GM12878 (cell line): ENCODE data around the gene PRM1. TPM values are rescaled to one million over a fixed set of nuclear protein-coding genes. Genes with fewer than 3 reads are reported as not detected.

ENCODE experiments used
- ETV6 ChIP-seq, 2 experiments: fragments of 450-650 bp in 1 of 2; IDR thresholded peaks in 1 of 2; conservative IDR thresholded peaks in 1 of 2; 2 replicates each; pipeline ENCODE4 v1.6.1; 2014; ENCODE audit warnings: antibody characterized with exemption in 1 of 2, borderline replicate concordance in 1 of 2, low read depth in 1 of 2, mild to moderate bottlenecking in 1 of 2, moderate library complexity in 1 of 2
- FOXK2 ChIP-seq: fragments of 450-650 bp; IDR thresholded peaks from 2 replicates; pipeline ENCODE4 v1.6.1; 2017; ENCODE audit warnings: mild to moderate bottlenecking, moderate library complexity
- GABPA ChIP-seq: IDR thresholded peaks from 2 replicates; pipeline ENCODE4 v1.6.1; 2014; ENCODE audit warnings: antibody characterized with exemption, low read depth, mild to moderate bottlenecking, inconsistent platforms
- IKZF1 ChIP-seq: fragments of 450-650 bp; conservative IDR thresholded peaks from 2 replicates; pipeline ENCODE4 v1.6.1; 2017; ENCODE audit warnings: antibody characterized with exemption, mild to moderate bottlenecking
- KLF5 ChIP-seq: fragments of 450-650 bp; IDR thresholded peaks from 2 replicates; pipeline ENCODE4 v1.6.1; 2014; ENCODE audit warnings: mild to moderate bottlenecking; ENCODE audit not compliant: partially characterized antibody
- MYB ChIP-seq: fragments of 150-350 bp; IDR thresholded peaks from 2 replicates; pipeline ENCODE4 v1.6.1; 2014; ENCODE audit warnings: mild to moderate bottlenecking, low read depth, low read length, borderline replicate concordance
- NFIC ChIP-seq: IDR thresholded peaks from 2 replicates; pipeline ENCODE4 v1.6.1; 2012; ENCODE audit warnings: low read depth, mild to moderate bottlenecking, inconsistent platforms, low read length, moderate library complexity
- POLR2A ChIP-seq: IDR thresholded peaks from 2 replicates; pipeline ENCODE4 v1.6.1; 2011; ENCODE audit warnings: low read depth, mild to moderate bottlenecking, low read length
- STAT3 ChIP-seq: IDR thresholded peaks from 2 replicates; pipeline ENCODE4 v1.6.1; 2011; ENCODE audit warnings: low read depth, low read length, improper control_type of control experiment
- TCF3 ChIP-seq: IDR thresholded peaks from 2 replicates; pipeline ENCODE4 v1.6.1; 2012; ENCODE audit warnings: low read depth, mild to moderate bottlenecking, low read length, borderline replicate concordance; ENCODE audit not compliant: insufficient read depth
- ZBED1 ChIP-seq: IDR thresholded peaks from 2 replicates; pipeline ENCODE4 v1.6.1; 2016; ENCODE audit warnings: borderline replicate concordance
- polyA plus RNA-seq, 11 experiments: library from polyadenylated mRNA; depleted of rRNA in 4 of 11; unstranded in 6 of 11; stranded (reverse) in 5 of 11; fragments of >200 nt; fragmentation: Nextera tagmentation in 4 of 11; fragmentation: Illumina TruSeq in 1 of 11; extraction: Ambion mirVana in 4 of 11; extraction: Trizol in 1 of 11; gene quantifications; 1 replicate in 1 of 11; 2 replicates in 10 of 11; pipeline versions ENCODE4 v1.2.1 to v1.2.3, GENCODE V29; 2011 to 2016; ENCODE audit warnings: inconsistent platforms in 2 of 11, missing spikeins in 2 of 11, low read depth in 1 of 11
- total RNA-seq, 4 experiments: library from RNA; depleted of rRNA in 3 of 4; stranded (reverse); fragments of >200 nt in 3 of 4; fragmentation: Illumina TruSeq in 1 of 4; extraction: Trizol in 1 of 4; gene quantifications; 2 replicates each; pipeline versions ENCODE4 v1.2.1 to v1.2.3, GENCODE V29; 2013 to 2021
- TF ChIP-seq, protein P1 (sequence below): fragments of 450-650 bp; IDR thresholded peaks from 2 replicates; pipeline ENCODE4 v1.6.1; 2017; ENCODE audit warnings: mild to moderate bottlenecking, moderate library complexity
- TF ChIP-seq, protein P2 (sequence below): fragments of 450-650 bp; conservative IDR thresholded peaks from 2 replicates; pipeline ENCODE4 v1.6.1; 2017; ENCODE audit warnings: mild to moderate bottlenecking, moderate library complexity
- TF ChIP-seq, protein P3 (sequence below): IDR thresholded peaks from 2 replicates; pipeline ENCODE4 v1.6.1; 2012; ENCODE audit warnings: low read depth, low read length, improper control_type of control experiment
- TF ChIP-seq, protein P4 (sequence below), 3 experiments: IDR thresholded peaks in 2 of 3; conservative IDR thresholded peaks in 1 of 3; 2 replicates each; pipeline ENCODE4 v1.5.1; 2011; ENCODE audit warnings: low read depth in 3 of 3, low read length in 3 of 3, mild to moderate bottlenecking in 3 of 3, control low read depth in 2 of 3, moderate library complexity in 2 of 3, inconsistent platforms in 1 of 3, mixed read lengths in 1 of 3; ENCODE audit not compliant: control insufficient read depth in 2 of 3, insufficient read depth in 1 of 3; ENCODE audit errors: extremely low read depth in 1 of 3

Gene PRM1
- total and polyA plus RNA-seq, 10 of the 15 experiments (the other 5 are each of a cell fraction or from before 2014, with no cell fraction given) = 0.20 TPM; not detected in 9

DNA sequence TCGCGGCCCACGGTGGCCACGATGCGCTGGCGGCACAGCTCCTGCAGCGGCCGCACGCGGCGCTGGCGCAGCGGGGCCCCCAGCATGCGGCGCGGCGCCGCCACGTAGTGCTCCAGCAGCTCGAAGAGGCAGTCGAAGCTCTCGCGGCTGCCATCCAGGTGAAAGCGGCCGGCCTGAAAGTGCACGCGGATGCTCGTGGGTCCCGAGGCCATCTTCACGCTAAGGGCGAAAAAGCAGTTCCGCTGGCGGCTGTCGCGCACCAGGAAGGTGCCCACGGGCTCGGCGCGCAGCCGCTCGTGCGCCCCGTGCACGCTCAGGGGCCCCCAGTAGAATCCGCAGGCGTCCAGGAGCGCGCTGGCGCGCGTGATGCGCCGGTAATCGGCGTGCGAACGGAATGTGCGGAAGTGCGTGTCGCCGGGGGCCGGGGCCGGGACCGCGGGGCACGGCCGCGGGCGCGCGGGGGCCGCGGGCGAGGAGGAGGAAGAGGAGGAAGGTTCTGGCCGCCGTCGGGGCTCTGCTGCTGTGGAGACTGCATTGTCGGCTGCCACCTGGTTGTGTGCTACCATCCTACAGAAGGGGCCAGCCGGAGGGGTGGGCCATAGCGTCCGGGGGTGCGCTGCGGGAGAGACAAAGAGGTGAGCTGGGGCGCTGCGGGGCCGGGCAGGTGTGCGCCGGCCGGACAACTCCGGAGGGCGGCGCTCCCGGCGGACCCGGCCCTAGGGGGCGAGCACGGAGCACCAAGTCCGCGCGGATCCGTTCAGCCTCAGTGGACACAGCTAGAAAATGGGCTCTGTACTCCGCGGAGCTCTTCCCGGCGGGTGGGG lies 26.0 kb downstream of the PRM1 start (continued):
- TF ChIP-seq, protein P1, sequence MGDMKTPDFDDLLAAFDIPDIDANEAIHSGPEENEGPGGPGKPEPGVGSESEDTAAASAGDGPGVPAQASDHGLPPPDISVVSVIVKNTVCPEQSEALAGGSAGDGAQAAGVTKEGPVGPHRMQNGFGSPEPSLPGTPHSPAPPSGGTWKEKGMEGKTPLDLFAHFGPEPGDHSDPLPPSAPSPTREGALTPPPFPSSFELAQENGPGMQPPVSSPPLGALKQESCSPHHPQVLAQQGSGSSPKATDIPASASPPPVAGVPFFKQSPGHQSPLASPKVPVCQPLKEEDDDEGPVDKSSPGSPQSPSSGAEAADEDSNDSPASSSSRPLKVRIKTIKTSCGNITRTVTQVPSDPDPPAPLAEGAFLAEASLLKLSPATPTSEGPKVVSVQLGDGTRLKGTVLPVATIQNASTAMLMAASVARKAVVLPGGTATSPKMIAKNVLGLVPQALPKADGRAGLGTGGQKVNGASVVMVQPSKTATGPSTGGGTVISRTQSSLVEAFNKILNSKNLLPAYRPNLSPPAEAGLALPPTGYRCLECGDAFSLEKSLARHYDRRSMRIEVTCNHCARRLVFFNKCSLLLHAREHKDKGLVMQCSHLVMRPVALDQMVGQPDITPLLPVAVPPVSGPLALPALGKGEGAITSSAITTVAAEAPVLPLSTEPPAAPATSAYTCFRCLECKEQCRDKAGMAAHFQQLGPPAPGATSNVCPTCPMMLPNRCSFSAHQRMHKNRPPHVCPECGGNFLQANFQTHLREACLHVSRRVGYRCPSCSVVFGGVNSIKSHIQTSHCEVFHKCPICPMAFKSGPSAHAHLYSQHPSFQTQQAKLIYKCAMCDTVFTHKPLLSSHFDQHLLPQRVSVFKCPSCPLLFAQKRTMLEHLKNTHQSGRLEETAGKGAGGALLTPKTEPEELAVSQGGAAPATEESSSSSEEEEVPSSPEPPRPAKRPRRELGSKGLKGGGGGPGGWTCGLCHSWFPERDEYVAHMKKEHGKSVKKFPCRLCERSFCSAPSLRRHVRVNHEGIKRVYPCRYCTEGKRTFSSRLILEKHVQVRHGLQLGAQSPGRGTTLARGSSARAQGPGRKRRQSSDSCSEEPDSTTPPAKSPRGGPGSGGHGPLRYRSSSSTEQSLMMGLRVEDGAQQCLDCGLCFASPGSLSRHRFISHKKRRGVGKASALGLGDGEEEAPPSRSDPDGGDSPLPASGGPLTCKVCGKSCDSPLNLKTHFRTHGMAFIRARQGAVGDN = peak; percentile 86
- TF ChIP-seq IKZF1 = no peak
- no peak for TF ChIP-seq MYB
- TF ChIP-seq, protein P2, sequence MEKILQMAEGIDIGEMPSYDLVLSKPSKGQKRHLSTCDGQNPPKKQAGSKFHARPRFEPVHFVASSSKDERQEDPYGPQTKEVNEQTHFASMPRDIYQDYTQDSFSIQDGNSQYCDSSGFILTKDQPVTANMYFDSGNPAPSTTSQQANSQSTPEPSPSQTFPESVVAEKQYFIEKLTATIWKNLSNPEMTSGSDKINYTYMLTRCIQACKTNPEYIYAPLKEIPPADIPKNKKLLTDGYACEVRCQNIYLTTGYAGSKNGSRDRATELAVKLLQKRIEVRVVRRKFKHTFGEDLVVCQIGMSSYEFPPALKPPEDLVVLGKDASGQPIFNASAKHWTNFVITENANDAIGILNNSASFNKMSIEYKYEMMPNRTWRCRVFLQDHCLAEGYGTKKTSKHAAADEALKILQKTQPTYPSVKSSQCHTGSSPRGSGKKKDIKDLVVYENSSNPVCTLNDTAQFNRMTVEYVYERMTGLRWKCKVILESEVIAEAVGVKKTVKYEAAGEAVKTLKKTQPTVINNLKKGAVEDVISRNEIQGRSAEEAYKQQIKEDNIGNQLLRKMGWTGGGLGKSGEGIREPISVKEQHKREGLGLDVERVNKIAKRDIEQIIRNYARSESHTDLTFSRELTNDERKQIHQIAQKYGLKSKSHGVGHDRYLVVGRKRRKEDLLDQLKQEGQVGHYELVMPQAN = no peak
- no peak for TF ChIP-seq FOXK2
- no peak; the same call in 1 of the 2 replicates for TF ChIP-seq TCF3
- TF ChIP-seq, protein P3, sequence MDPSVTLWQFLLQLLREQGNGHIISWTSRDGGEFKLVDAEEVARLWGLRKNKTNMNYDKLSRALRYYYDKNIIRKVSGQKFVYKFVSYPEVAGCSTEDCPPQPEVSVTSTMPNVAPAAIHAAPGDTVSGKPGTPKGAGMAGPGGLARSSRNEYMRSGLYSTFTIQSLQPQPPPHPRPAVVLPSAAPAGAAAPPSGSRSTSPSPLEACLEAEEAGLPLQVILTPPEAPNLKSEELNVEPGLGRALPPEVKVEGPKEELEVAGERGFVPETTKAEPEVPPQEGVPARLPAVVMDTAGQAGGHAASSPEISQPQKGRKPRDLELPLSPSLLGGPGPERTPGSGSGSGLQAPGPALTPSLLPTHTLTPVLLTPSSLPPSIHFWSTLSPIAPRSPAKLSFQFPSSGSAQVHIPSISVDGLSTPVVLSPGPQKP = no peak
- TF ChIP-seq GABPA = no peak
- TF ChIP-seq, protein P4, sequence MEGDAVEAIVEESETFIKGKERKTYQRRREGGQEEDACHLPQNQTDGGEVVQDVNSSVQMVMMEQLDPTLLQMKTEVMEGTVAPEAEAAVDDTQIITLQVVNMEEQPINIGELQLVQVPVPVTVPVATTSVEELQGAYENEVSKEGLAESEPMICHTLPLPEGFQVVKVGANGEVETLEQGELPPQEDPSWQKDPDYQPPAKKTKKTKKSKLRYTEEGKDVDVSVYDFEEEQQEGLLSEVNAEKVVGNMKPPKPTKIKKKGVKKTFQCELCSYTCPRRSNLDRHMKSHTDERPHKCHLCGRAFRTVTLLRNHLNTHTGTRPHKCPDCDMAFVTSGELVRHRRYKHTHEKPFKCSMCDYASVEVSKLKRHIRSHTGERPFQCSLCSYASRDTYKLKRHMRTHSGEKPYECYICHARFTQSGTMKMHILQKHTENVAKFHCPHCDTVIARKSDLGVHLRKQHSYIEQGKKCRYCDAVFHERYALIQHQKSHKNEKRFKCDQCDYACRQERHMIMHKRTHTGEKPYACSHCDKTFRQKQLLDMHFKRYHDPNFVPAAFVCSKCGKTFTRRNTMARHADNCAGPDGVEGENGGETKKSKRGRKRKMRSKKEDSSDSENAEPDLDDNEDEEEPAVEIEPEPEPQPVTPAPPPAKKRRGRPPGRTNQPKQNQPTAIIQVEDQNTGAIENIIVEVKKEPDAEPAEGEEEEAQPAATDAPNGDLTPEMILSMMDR (IDR thresholded peaks at IDR 0.05 in 2 of 3, conservative IDR thresholded peaks at IDR 0.05 in 1 of 3; ENCODE audit: control insufficient read depth in 2 of 3, extremely low read depth in 1 of 3, insufficient read depth in 1 of 3, low read depth in 3 of 3, low read length in 3 of 3) = peak in 2 of 3 experiments; percentile 23 to 42; a peak in 2 of 6 replicates
- no peak for TF ChIP-seq NFIC
- TF ChIP-seq ETV6 (conservative IDR thresholded peaks at IDR 0.05 in 1 of 2, IDR thresholded peaks at IDR 0.05 in 1 of 2; ENCODE audit: borderline replicate concordance in 1 of 2, low read depth in 1 of 2) = 0 out of 4 replicates have a peak, but pooled peaks of 1 of the 2 experiments have one; percentile 22
- no peak for TF ChIP-seq ZBED1
- no peak for TF ChIP-seq KLF5
- TF ChIP-seq POLR2A = peak; percentile 71
- no peak for TF ChIP-seq STAT3
